Measurements from ENCODE around the gene CANX.

The CANX gene

GRCh38 chr5:179699616-179700237 lies 960 bp downstream of the CANX start:
- Histone ChIP-seq H3K79me2 (ENCODE audit: control insufficient read depth, insufficient read depth, low read length, unreplicated experiment) (peaks cover 61% of the 10 kb centered on the region), H3K4me1 (ENCODE audit: control insufficient read depth, insufficient read depth, low read length, unreplicated experiment) (peaks cover 4% of the 10 kb centered on the region), H3K27me3 (ENCODE audit: insufficient read depth, low read length) (no peaks in the 10 kb centered on the region), H2AFZ (ENCODE audit: low read length, unreplicated experiment) (no peak overlapping the region), H3K4me3 (ENCODE audit: low read depth, low read length) (peak overlapping the region; percentile 99), H3K27ac (ENCODE audit: low read depth, low read length) (peak overlapping the region; percentile 87), H3K36me3 (ENCODE audit: insufficient read depth, low read length) (peaks cover 5% of the 10 kb centered on the region; the same call in 1 of the 2 replicates)

DNA sequence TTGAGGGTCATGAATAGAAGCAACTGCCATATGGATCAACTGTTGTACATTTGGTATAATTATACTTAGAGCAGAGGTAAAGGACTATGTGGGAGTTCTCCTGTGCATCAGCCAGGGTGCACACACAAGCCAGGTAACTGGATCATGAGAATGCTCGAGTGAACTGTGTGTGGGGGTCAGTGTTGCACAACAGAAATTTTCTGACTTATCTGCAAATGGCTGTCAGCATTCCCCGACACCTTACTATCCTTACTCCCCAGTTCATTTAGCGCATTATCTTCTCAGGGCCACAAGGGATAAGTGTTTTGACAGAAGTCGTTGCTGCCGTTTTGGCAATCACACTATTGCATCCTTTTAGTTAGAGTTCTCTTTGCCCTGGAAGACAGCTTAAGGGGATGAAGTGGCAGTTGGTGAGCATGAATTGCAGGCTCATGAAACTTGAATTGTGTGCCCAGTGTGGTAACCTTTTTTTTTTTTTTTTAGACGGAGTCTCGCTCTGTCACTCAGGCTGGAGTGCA lies 1.7 kb downstream of the CANX start:
- Histone ChIP-seq H3K27ac (ENCODE audit: low read depth, low read length) (peak overlapping the region; percentile 87), H3K36me3 (ENCODE audit: insufficient read depth, low read length) (peaks cover 5% of the 10 kb centered on the region; the same call in 1 of the 2 replicates), H3K27me3 (ENCODE audit: insufficient read depth, low read length) (no peaks in the 10 kb centered on the region), H2AFZ (ENCODE audit: low read length, unreplicated experiment) (no peak overlapping the region), H3K4me1 (ENCODE audit: control insufficient read depth, insufficient read depth, low read length, unreplicated experiment) (peaks cover 4% of the 10 kb centered on the region), H3K79me2 (ENCODE audit: control insufficient read depth, insufficient read depth, low read length, unreplicated experiment) (peaks cover 69% of the 10 kb centered on the region), H3K4me3 (ENCODE audit: low read depth, low read length) (peak overlapping the region; percentile 99)

DNA sequence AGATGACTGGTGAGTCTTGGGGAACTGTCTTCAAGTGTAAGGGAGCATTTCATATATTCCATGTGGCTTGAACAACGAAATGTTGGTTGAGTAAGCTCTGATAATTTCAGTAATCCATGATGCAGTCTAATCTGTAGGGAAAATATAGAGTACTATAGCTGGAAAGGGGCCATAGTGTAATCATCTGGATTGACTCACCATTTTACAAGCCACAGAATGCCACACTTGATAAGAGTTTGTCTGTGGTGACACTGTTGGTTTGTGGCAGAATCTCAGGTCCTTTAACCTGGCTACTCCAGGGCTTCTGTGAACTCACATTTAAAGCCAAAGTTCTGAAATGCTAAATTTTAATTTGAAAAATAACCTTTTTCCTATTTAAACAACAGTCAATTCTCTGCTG lies 17.5 kb downstream of the CANX start:
- Histone ChIP-seq H3K4me1 (ENCODE audit: control insufficient read depth, insufficient read depth, low read length, unreplicated experiment) (no peaks in the 10 kb centered on the region), H3K27ac (ENCODE audit: low read depth, low read length) (no peak overlapping the region), H3K36me3 (ENCODE audit: insufficient read depth, low read length) (peaks cover 32% of the 10 kb centered on the region), H3K4me3 (ENCODE audit: low read depth, low read length) (no peak overlapping the region), H3K27me3 (ENCODE audit: insufficient read depth, low read length) (no peaks in the 10 kb centered on the region), H2AFZ (ENCODE audit: low read length, unreplicated experiment) (no peak overlapping the region), H3K79me2 (ENCODE audit: control insufficient read depth, insufficient read depth, low read length, unreplicated experiment) (peaks cover 25% of the 10 kb centered on the region)

DNA sequence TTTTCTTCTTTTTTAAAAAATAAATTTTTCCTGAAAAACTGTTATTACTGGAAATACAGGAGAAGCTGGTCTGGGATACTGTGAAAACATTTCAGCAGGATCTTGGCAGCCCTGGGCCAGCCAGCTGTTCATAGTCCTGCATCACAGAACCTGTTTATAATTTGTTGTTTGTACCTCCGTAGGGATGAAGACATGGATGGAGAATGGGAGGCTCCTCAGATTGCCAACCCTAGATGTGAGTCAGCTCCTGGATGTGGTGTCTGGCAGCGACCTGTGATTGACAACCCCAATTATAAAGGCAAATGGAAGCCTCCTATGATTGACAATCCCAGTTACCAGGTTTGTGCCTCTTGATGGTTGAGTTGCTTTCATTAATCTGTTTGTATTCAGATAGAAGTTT lies 21.5 kb downstream of the CANX start:
- H3K4me3 ChIP-seq (ENCODE audit: low read depth, low read length): no peak overlapping the region
- no peak overlapping the region for H2AFZ ChIP-seq (ENCODE audit: low read length, unreplicated experiment)
- H3K27ac ChIP-seq (ENCODE audit: low read depth, low read length): no peak overlapping the region
- H3K36me3 ChIP-seq (ENCODE audit: insufficient read depth, low read length): peaks cover 63% of the 10 kb centered on the region
- H3K79me2 ChIP-seq (ENCODE audit: control insufficient read depth, insufficient read depth, low read length, unreplicated experiment): peaks cover 26% of the 10 kb centered on the region
- no peaks in the 10 kb centered on the region for H3K4me1 ChIP-seq (ENCODE audit: control insufficient read depth, insufficient read depth, low read length, unreplicated experiment)
- H3K27me3 ChIP-seq (ENCODE audit: insufficient read depth, low read length): no peaks in the 10 kb centered on the region

GRCh38 chr5:179724163-179724562 lies 25.4 kb downstream of the CANX start:
- no peak overlapping the region for H3K4me3 ChIP-seq (ENCODE audit: low read depth, low read length)
- no peaks in the 10 kb centered on the region for H3K4me1 ChIP-seq (ENCODE audit: control insufficient read depth, insufficient read depth, low read length, unreplicated experiment)
- no peaks in the 10 kb centered on the region for H3K27me3 ChIP-seq (ENCODE audit: insufficient read depth, low read length)
- H3K36me3 ChIP-seq (ENCODE audit: insufficient read depth, low read length): peaks cover 65% of the 10 kb centered on the region
- H3K79me2 ChIP-seq (ENCODE audit: control insufficient read depth, insufficient read depth, low read length, unreplicated experiment): peaks cover 11% of the 10 kb centered on the region
- H3K27ac ChIP-seq (ENCODE audit: low read depth, low read length): no peak overlapping the region
- H2AFZ ChIP-seq (ENCODE audit: low read length, unreplicated experiment): no peak overlapping the region

DNA sequence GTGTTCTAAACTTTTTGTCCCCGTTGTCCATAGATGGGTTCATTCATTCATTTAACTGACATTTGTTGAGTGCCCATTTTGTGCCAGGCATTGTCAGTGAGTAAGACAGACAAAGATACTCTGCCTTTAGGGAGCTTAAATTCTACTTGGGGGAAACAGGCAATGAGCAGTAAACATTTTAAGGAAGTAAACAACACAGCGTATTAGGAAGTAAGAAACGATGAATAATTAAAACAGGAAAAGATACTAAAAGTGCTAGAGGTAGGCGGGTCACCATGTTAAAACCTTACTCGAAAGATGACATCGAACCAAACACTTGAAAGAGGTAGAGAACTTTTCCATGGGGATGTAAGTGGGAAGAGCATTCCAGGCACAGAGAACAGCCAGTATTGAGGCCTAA lies 28.3 kb downstream of the CANX start:
- H3K27ac ChIP-seq (ENCODE audit: low read depth, low read length): no peak overlapping the region
- peaks cover 6% of the 10 kb centered on the region for H3K79me2 ChIP-seq (ENCODE audit: control insufficient read depth, insufficient read depth, low read length, unreplicated experiment)
- peaks cover 60% of the 10 kb centered on the region for H3K36me3 ChIP-seq (ENCODE audit: insufficient read depth, low read length)
- H3K4me3 ChIP-seq (ENCODE audit: low read depth, low read length): no peak overlapping the region
- no peak overlapping the region for H2AFZ ChIP-seq (ENCODE audit: low read length, unreplicated experiment)
- H3K4me1 ChIP-seq (ENCODE audit: control insufficient read depth, insufficient read depth, low read length, unreplicated experiment): peaks cover 13% of the 10 kb centered on the region
- no peaks in the 10 kb centered on the region for H3K27me3 ChIP-seq (ENCODE audit: insufficient read depth, low read length)

- H3K36me3 ChIP-seq (ENCODE audit: insufficient read depth, low read length): peaks cover 38% of the 10 kb centered on the region
- H3K79me2 ChIP-seq (ENCODE audit: control insufficient read depth, insufficient read depth, low read length, unreplicated experiment): peaks cover 15% of the 10 kb centered on the region
- no peak overlapping the region for H3K4me3 ChIP-seq (ENCODE audit: low read depth, low read length)
- no peaks in the 10 kb centered on the region for H3K27me3 ChIP-seq (ENCODE audit: insufficient read depth, low read length)
- H3K4me1 ChIP-seq (ENCODE audit: control insufficient read depth, insufficient read depth, low read length, unreplicated experiment): peaks cover 15% of the 10 kb centered on the region
- no peak overlapping the region for H2AFZ ChIP-seq (ENCODE audit: low read length, unreplicated experiment)
- H3K27ac ChIP-seq (ENCODE audit: low read depth, low read length): 0 out of 2 replicates have a peak overlapping the region, but pooled peaks have one; percentile 0
Observed at GRCh38 chr5:179729303-179729702, 30.5 kb downstream of the CANX start.

DNA sequence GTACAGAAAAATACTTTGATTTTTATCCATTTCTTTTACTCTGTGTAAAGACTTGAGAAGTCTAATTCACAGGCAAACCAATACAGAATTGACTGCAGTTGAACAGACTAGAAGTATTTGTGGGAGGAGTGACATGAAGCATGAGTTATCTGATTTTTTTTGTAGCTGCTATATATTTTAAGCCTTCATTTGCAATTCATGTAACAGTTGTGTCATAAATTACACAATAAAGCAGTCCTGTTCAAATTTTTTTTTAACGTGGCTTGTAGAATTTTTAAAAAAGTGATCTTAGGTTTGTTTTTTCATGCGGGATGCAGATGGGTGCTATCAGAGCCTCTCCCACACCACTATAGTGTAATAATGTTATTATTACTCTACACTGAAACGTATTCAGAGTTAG lies 31.0 kb downstream of the CANX start:
- Histone ChIP-seq H3K27me3 (ENCODE audit: insufficient read depth, low read length) (no peaks in the 10 kb centered on the region), H2AFZ (ENCODE audit: low read length, unreplicated experiment) (no peak overlapping the region), H3K79me2 (ENCODE audit: control insufficient read depth, insufficient read depth, low read length, unreplicated experiment) (peaks cover 20% of the 10 kb centered on the region), H3K27ac (ENCODE audit: low read depth, low read length) (0 out of 2 replicates have a peak overlapping the region, but pooled peaks have one; percentile 0), H3K36me3 (ENCODE audit: insufficient read depth, low read length) (peaks cover 34% of the 10 kb centered on the region), H3K4me3 (ENCODE audit: low read depth, low read length) (no peak overlapping the region), H3K4me1 (ENCODE audit: control insufficient read depth, insufficient read depth, low read length, unreplicated experiment) (peaks cover 19% of the 10 kb centered on the region)

DNA sequence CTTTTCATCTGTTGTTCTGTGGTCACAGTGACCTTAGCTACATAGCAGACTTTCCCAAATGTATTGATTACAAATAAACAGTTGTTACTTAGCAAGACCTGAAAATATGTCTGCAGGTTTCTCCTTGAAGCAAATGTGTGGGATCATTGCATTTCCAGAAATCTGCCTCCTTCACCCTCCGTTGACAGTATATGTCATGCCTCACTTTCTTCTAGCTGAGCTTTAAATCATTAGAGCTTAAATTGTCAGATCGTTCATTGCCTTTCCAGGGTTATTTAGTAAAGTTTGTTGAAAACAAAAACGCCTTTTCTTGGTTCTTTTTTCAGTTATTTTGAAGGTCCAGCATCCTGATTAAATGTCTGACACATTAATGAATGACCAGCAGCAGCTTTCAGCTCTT lies 31.6 kb downstream of the CANX start:
- Histone ChIP-seq H3K27ac (ENCODE audit: low read depth, low read length) (peak overlapping the region; percentile 80; the same call in 1 of the 2 replicates), H3K4me3 (ENCODE audit: low read depth, low read length) (no peak overlapping the region), H2AFZ (ENCODE audit: low read length, unreplicated experiment) (no peak overlapping the region), H3K4me1 (ENCODE audit: control insufficient read depth, insufficient read depth, low read length, unreplicated experiment) (peaks cover 20% of the 10 kb centered on the region), H3K36me3 (ENCODE audit: insufficient read depth, low read length) (peaks cover 30% of the 10 kb centered on the region), H3K27me3 (ENCODE audit: insufficient read depth, low read length) (no peaks in the 10 kb centered on the region), H3K79me2 (ENCODE audit: control insufficient read depth, insufficient read depth, low read length, unreplicated experiment) (peaks cover 26% of the 10 kb centered on the region)

GRCh38 chr5:179730852-179731251 lies 32.1 kb downstream of the CANX start:
- Histone ChIP-seq H3K4me1 (ENCODE audit: control insufficient read depth, insufficient read depth, low read length, unreplicated experiment) (peaks cover 20% of the 10 kb centered on the region), H3K27ac (ENCODE audit: low read depth, low read length) (peak overlapping the region; percentile 80), H3K36me3 (ENCODE audit: insufficient read depth, low read length) (peaks cover 30% of the 10 kb centered on the region), H3K4me3 (ENCODE audit: low read depth, low read length) (no peak overlapping the region), H3K79me2 (ENCODE audit: control insufficient read depth, insufficient read depth, low read length, unreplicated experiment) (peaks cover 31% of the 10 kb centered on the region), H3K27me3 (ENCODE audit: insufficient read depth, low read length) (no peaks in the 10 kb centered on the region), H2AFZ (ENCODE audit: low read length, unreplicated experiment) (no peak overlapping the region)

- H3K36me3 ChIP-seq (ENCODE audit: insufficient read depth, low read length): peaks cover 25% of the 10 kb centered on the region
- H2AFZ ChIP-seq (ENCODE audit: low read length, unreplicated experiment): no peak overlapping the region
Observed at GRCh38 chr5:179731791-179732411, 33.1 kb downstream of the CANX start.

More at GRCh38 chr5:179731791-179732411, 33.1 kb downstream of the CANX start:
- peaks cover 41% of the 10 kb centered on the region for H3K79me2 ChIP-seq (ENCODE audit: control insufficient read depth, insufficient read depth, low read length, unreplicated experiment)
- no peaks in the 10 kb centered on the region for H3K27me3 ChIP-seq (ENCODE audit: insufficient read depth, low read length)
- peak overlapping the region; percentile 87 for H3K4me3 ChIP-seq (ENCODE audit: low read depth, low read length)
- H3K4me1 ChIP-seq (ENCODE audit: control insufficient read depth, insufficient read depth, low read length, unreplicated experiment): peaks cover 20% of the 10 kb centered on the region
- H3K27ac ChIP-seq (ENCODE audit: low read depth, low read length): peak overlapping the region; percentile 80
